NT2/D1 (cell line): ENCODE data around the gene YEATS2.

Experiments
- SUZ12 ChIP-seq: IDR thresholded peaks from 2 replicates; pipeline ENCODE4 v1.6.1; 2011; ENCODE audit not compliant: insufficient read length, insufficient read depth; ENCODE audit errors: extremely low read depth
- YY1 ChIP-seq: IDR thresholded peaks from 2 replicates; pipeline ENCODE4 v1.6.1; 2011; ENCODE audit not compliant: insufficient read length, insufficient read depth
- ZNF274 ChIP-seq: IDR thresholded peaks from 2 replicates; pipeline ENCODE4 v1.6.1; 2011; ENCODE audit warnings: mild to moderate bottlenecking, low read depth, low read length

DNA sequence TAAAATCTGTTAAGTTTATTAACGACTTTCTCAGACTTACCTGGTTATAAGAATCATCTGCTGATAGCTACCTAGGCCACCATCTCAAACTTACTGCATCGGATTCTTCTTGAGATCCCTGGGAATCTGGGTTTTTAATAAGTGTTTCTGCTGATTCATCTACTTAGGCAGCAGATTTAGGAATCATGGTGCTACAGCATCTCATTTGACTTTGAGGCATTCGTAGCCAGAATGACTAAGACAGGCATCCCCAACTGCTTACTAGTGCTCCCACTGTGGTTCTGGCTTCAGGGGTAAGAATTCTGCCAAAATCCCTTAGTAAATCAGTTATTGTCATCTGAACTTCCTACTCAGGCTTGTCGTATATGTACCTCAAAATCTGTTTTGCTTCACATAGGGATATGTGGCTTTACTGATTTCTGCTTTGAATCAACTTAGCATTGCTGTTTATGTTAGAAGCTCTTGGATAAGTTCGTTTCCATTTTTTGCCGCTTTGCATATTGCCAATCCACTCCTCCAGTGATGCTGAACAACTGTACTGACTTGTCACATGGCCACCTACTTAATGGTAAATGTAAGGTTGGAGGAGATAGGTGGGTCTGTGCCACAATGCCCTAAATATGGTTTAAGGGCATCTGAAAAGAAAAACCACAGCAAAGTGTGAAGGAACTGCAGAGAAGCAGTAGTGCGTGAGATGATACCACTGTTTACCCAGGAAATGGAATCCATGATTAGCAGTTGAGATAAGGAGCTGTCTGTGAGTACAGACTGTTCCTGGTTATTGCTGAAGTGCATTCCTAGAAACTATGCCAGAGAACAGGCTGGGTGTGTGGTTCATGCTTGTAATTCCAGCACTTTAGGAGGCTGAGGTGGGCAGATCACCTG, 67.5 kb downstream of the YEATS2 start:
- TF ChIP-seq ZNF274 (no peak), SUZ12 (no peak), YY1 (no peak)
